GM20431 (cell line): Measurements from ENCODE around the gene SDK1.

Source experiments
- in situ Hi-C: fragments of 300-500 bp; cut with MseI, MboI; formaldehyde crosslinking; loops from one replicate; pipeline ENCODE4 v1.15.0; 2020; ENCODE audit warnings: low sequenced_read_pairs; ENCODE audit not compliant: unreplicated experiment

SDK1 gene

DNA sequence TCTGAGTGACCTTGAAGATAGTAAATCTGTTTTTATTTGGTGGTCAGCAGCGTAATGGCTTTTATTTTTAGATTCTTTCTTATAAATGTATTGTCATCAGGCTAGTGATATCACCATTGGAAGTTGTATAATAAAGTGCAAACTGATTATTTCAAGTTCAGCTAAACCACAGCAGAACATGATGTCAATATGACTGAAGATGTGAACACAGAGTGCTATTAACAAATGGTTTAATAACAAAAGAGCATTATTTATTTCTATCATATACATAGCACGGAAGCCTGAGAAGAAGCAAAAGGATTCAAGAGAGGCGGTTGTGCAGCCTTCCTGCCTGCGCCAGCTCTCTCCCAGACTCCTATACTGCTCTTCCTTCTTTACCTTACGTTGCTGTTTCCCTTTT, 142.7 kb downstream of the SDK1 start:
- in situ Hi-C loops: no loop called here

DNA sequence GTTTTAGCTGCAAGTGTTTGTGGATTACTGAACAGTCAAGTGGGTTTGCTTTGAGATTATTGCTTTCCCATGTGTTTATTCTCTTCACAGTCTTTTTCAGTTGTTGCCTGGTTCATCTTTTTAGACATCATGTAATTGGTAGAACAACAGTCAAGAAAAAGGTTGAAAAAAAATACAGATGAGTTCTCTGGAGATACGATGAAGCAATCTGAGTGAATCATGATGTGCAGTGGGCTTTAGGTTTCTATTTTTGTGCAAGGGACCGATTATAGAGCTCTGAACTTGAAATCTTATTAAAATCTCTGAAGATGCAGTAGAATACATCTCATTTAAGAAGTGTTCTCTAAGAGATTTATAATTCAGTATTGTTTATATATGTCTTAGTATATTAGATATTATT, 145.7 kb downstream of the SDK1 start:
- in situ Hi-C loops: no loop called here

DNA sequence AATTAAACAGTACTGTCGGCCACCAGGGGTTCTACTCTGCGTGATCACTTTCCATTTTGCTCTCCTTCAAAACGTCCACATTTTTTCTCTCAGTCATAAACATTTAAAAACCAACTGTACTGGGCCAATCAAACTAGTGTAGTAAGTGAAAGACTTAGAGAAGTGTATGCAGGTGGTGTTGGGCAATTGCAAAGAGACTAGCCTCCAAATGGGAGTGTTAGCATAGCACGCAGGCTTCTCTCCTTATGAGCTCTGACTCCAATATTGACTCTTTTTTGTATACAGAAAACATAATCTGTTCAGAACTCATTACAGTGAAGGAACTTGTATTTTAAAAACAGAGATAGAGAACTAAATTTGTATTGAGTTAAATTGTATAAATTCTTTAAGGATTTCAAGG, 150.6 kb downstream of the SDK1 start:
- in situ Hi-C loops: no loop called here

DNA sequence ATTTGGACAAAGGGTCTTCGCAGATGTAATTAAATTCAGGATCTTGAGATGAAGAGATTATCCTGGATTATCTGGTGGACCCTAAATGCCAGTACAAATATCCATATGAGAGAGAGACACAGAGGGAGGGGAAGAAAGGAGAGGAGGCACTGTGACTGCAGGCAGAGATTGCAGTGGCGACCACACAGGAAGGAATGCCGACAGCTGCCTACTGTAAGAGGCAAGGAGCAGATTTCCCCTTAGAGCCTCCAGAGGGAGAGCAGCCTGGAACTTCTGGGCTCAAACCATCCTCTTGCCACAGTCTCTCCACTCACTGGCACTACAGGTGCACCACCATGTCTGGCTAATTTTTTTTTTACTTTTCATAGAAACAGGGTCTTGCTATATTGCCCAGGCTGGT, 152.3 kb downstream of the SDK1 start:
- in situ Hi-C loops: no loop called here

DNA sequence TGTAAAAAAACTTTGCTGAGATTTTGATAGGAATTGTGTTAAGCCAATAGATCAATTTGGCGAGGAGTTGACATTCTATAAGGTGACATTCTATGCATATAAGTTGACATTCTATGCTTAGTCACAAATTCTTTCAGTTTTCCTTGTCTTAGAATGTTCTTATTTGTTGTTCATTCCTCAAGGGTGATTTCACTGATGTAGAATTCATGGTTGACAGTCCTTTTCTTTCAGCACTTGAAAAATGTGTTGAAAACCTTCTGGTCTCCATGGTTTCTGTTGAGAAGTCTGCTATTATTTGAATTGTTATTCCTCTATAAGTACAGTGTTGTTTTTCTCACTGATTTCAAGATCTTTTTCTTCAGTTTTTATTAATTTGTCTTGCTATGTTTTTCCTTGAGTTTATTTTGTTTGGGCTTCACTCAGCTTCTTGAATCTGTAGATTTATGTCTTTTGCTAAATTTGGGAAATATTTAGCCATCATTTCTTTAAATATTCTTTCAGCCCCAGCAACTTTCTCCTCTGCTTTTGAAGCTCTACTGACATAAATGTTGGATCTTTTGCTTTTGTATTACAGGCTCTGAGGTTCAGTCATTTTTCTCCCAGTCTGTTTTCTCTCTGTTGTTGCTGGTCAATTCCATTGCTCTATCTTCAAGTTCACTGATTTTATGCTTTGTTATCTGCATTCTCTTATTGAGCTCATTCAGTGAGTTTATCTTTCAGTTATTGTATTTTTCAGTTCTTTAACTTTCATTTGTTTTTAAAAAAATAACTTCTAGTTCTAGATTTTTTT, 154.9 kb downstream of the SDK1 start:
- in situ Hi-C loops: no loop called here

DNA sequence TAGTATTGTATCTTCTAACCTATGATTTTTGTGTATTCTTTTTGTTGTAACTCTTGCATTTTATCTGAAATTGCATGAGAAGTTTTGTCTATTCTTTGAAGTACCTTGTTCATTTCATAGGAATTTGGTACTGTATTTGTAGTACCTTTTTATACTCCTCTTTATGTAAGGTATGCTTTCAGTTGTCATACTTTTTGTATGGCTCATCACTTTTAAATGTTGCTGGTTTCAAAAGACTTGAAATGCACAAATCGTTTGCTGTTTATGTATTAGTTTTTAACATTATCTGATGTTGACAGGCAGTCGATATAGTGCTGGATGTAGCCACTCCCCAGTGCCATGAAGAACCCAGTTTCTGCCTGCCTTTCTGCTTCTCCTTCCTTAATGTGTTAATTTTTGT, 158.1 kb downstream of the SDK1 start:
- in situ Hi-C loops: no loop called here

DNA sequence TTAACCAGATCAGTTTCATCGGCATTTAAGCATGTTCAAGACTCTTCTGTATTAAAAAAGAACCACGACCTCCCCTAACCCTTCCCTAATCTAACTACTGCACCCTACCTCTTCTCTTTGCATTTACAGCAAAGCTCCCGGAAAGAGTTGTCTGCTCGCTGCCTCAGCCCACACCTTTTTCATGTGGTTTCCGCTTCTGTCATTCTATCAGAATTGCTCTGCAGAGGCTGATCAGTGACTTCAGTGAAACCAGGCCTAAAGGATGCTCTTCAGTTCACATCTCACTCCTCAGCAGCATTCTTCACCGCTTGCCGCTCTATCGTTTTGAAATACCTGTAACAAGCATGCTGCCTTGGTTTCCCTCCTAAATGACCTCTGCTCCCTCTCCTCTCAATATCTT, 160.9 kb downstream of the SDK1 start:
- in situ Hi-C loops: no loop called here

DNA sequence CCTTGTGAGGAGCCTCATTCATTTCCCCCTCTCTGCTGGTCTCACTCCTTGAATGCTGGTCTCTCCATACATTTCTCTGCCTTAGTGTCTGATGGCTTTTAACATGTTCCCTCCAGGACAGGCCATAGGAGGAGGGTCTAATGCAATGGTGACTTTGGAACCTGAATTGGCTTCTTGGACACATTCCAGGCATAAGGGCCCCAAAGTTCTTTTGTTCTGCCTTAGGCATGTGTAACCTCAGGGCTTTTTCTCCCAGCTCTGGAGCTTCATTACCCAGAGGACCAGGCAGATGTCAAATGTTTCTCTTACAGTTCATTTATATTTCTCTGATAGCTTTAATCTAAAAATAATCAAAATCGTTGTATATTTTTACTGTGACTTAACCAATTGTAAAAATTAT, 162.6 kb downstream of the SDK1 start:
- in situ Hi-C loops: no loop called here

DNA sequence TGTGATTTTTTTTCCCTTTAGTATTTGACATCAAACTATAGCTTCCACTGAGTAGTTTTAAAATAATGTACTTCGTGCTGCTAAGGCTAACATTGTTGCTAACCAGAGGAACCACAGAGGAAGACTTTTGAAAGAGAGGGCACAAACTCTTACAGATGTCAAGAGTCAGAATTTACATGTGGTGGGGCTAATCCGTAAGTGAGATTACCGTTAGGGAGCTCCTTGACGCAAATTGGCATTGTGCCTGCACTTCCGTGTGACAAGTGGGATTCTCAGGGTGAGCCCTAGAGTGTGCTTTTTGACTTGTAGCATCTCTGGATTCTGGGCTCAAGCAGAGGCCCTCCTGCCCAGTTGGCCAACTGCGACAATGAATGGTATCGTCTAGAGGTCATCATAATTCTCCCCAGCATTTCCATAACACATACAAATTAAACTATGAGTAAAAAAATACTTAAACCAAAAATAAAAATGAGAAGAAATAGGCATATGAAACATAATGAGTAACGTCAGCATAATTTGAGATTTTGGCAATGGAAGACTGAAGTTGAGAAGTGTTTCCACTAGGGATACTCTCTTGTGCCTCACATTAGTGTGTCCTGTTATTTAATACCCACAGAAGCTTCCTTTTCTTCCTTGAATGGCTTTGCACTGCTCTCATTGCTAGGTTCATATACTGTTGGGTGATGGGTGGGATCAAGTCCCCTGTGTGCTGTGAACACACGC, 164.0 kb downstream of the SDK1 start:
- in situ Hi-C loops: no loop called here

DNA sequence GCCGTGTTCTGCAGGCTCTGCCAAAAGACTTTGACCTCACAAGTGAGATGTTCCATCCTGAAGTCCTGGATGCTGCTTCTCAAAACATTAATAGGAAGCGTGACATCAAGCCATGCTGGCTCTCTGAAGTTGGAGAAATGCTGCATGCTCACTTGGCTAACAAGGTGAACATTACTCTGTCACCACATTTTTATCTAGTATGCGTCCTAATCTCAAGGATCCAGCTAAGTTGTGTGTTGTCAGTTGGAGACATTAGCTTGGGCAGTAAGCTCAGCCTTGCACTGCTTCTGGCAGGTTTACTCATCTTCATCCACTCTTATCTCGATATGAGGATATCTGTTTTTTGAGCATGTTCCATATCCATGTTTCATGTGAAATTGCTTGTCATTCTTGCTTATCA, 165.2 kb downstream of the SDK1 start:
- in situ Hi-C loops: no loop called here

DNA sequence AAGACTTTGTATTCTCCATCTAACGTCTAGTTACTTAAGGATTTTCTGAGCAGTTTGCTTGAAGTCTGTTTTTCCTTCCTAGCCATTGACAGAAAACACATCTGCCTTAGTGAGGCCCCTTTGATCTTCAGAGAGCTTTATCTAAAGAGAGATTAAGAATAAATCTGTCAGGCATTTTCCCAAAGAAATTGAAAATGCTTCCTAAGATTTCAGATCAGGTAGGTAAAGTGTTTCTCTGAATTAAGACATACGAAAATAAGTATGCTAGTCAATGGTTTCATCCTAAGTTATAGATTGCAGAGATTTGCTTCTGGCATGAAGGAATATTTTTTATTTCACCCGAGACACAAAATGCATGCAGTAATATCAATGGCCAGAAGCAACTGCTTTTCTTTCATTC, 168.6 kb downstream of the SDK1 start:
- in situ Hi-C loops: no loop called here

DNA sequence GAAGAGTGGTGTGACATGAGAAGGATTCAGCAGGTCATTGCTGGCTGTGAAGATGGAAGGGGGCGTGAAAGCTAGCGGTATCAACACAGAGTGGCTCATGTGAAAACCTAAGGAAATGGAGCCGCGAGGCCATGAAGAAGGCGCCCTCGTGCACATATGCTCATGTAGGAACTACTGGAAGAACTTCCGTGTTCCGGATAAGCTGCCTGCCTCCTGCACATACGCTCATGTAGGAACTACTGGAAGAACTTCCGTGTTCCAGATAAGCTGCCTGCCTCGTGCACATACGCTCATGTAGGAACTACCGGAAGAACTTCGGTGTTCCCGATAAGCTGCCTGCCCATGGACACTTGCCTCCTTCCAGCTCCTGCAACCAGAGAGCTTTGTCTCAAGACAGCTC, 179.1 kb downstream of the SDK1 start:
- in situ Hi-C loops: no loop called here

DNA sequence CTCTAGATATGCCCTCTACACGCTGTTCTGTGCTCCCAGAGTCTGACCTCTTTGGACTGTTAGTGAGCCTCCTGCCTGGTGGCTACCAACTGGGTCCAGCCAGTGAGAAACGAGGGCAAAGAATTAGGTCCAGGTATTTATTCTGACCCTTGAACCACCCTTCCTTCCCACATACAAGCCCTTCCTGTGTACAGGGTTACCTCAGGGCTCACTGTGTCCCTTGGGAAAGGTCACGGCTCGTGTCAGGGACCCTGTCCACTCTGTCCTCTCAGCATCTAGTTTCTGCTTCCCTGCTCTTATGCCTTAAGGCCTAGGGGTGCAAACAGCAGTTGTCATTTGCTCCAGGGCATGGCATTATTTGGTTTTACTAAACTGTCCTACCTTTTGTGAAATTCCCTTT, 180.4 kb downstream of the SDK1 start:
- in situ Hi-C loops: no loop called here

DNA sequence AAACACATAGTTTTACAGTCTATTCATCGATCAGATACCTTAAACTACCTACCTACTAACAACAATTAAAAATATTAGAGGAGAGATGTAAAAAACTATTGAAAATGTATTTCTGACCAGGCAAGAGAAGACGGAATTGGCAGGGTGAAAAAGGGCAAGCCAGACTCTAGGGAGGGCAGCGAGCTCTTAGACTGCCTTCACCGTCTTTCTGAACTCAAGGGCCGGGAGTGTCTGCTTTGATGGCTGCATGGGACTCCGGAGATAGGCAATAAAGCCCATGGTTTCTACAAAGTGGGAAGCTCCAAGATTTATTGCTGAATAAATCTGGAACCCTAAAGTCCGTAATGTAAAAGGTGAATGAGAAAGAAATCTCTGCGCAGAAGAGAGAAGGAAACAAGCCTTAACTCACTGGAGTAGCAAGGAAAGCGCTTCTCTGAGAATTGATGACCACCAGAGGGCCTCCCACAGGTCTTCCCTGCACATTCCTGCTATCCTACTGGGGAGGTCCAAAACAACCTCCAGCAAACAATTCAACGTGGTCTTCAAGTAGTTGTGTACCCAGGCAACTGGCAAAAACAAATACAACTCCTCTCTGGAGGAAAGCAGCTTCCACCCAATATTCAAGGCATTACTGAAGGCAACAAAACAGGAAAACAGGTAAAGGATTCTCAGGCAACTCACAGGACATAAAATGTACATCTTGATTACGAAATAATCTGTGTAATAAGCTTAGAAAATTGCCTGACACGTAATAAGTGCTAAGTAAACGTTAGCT, 181.3 kb downstream of the SDK1 start:
- in situ Hi-C loops: no loop called here

DNA sequence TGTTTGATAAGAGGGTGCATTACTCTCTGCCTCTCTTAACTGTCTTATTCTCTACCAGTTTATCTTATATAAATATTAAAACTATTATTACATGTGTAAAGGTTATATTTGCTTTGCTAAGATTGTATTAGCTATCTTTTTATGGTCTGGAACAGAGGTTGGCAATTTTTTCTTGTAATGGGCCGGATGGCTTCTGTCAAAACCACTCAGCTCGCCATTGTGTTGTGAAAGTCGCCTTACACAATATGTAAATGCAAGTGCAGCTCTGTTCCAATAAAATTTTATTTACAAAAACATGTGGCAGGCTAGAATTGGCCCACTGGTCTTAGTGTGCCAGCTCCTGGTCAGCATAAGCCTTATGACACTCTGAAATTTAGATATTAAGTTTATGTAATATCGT, 185.8 kb downstream of the SDK1 start:
- in situ Hi-C loops: no loop called here

DNA sequence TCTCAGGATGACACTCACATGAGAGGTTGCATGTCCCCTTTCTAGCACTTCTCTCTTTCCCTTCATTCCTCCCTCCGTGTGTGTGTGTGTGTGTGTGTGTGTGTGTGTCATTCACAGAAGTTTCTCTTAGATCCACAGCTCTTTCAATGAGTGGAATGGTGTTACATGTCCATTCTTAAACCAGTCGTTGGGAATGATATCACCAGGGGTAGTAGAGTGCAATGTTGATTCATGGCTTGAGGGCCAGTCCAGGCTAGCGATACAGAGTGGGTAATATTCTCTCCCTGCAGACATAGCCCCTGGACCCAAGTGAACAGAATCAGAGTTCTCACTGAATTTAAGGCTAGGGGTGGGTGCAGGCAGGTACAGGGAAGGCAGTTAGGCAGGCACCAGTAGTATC, 187.8 kb downstream of the SDK1 start:
- in situ Hi-C loops: no loop called here

DNA sequence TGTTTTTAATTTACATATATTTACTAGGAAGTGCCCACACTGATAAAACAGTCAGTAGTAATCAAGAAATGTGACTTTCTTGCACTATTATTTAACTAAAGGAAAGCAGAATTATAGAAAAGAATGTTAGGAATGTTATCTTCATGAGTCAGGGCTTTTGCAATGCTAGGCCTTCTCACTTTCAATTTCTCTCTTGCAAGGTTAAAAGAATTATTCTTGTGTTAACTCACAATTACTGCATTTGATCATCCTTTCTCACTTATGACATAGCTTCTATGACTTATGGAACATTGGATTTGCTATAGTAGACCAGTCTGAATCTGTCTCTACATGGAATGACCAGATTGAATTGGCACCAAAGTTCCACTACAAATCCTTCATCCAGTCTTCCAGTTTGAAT, 192.4 kb downstream of the SDK1 start:
- in situ Hi-C loops: no loop called here

DNA sequence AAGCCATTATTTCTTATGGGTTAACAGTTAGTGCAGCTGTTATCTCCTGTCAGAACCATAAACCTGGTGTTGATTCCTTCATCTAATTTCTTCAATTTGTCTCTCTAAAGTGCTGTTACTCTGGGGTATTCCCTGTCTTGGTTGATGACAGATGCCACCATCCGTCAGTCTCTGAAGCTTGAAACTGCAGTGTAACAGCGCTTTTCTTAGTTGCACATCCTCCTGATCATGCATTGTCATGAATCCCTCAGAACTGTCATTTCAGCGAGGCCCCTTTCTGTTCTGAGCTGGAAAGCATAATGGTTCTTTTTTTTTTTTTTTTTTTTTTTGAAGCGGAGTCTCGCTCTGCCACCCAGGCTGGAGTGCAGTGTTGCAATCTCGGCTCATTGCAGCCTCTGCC, 193.9 kb downstream of the SDK1 start:
- in situ Hi-C loops: no loop called here

DNA sequence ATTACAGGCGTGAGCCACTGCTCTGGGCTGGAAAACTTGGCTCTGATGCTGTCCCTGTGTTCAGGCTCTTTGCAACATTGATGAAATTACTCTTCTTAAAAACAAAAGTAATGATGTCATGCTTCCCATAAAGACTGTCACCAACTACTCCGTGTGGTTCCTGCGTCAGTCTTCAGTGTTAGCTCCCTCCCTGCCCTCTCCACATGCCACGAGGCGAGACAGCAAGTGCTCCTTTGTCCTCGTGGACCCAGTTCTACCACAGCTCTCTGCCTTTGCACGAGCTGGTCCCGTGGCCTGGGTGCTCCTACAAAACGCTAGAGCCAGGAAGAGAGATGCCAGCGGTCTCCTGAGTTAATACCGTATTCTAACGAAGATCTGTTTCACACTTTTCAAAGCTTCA, 194.5 kb downstream of the SDK1 start:
- in situ Hi-C loops: no loop called here

DNA sequence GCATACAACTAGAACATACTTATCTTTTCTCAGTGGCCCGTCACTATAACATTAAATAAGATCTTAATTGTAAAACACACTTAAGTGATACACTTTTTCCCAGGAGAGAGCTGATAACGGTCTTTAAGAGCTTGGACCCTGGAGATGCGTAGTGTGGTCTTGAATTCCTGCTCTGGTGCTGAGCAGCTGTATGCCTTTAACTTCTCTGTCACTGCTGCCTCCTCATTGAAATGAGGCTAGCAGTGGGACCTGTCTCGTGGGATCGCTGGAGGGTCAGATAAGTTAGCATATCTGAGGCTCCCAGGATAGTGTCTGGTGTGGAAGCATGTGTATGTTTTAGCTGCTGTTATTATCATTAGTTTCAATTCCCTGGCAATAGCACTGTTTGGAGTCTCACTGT, 194.9 kb downstream of the SDK1 start:
- in situ Hi-C loops: no loop called here

DNA sequence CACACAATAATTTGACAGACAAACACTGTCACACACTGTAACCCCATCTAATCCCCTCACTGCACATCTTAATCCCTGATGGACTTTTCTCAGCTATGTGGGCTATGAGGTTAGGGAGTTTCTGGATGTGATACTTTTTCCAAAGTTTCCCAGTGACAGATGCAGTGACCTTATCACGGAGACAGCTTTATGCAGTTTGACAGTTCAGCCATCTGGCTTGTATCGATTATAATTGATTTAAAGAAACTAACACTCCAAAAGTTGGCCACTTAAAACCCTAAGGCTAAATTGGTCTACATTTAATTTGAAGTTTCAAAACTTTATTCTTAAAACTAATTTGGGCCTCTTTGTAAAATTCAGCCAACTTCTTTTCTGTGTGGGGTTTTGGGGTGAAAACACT, 196.7 kb downstream of the SDK1 start:
- in situ Hi-C loops: no loop called here
